KMS-11 (cell line): ENCODE results near the gene GIPR.

ENCODE experiments used
- H2AFZ ChIP-seq: fragments of 200-600 bp; sonication (generic); 2 replicates; pipeline ENCODE4 v1.6.1; 2016; ENCODE audit warnings: antibody characterized with exemption, mixed run types, low read depth
- H3K27ac ChIP-seq: fragments of 200-600 bp; sonication (generic); 2 replicates; pipeline ENCODE4 v1.6.1; 2016; ENCODE audit warnings: mild to moderate bottlenecking, mixed run types
- H3K27me3 ChIP-seq: fragments of 200-600 bp; sonication (generic); 2 replicates; pipeline ENCODE4 v1.6.1; 2017; ENCODE audit warnings: mild to moderate bottlenecking, low read depth, mixed run types, moderate library complexity; ENCODE audit not compliant: insufficient read depth
- H3K36me3 ChIP-seq: fragments of 200-600 bp; sonication (generic); 2 replicates; pipeline ENCODE4 v1.6.1; 2017; ENCODE audit warnings: mild to moderate bottlenecking, mixed run types; ENCODE audit not compliant: insufficient read depth
- H3K4me1 ChIP-seq: fragments of 200-600 bp; sonication (generic); 2 replicates; pipeline ENCODE4 v1.6.1; 2016; ENCODE audit warnings: mild to moderate bottlenecking, low read depth, mixed run types; ENCODE audit not compliant: poor library complexity, severe bottlenecking
- H3K4me2 ChIP-seq: fragments of 200-600 bp; sonication (generic); 2 replicates; pipeline ENCODE4 v1.7.0; 2016; ENCODE audit warnings: mild to moderate bottlenecking, mixed run types
- H3K4me3 ChIP-seq: fragments of 200-600 bp; sonication (generic); IDR thresholded peaks from 2 replicates; pipeline ENCODE4 v1.6.1; 2017; ENCODE audit warnings: low read depth, low read length, mixed read lengths; ENCODE audit not compliant: insufficient read depth
- H3K79me2 ChIP-seq: fragments of 200-600 bp; sonication (generic); 2 replicates; pipeline ENCODE4 v1.6.1; 2016; ENCODE audit warnings: low read depth, mixed run types; ENCODE audit not compliant: insufficient read depth
- H3K9ac ChIP-seq: fragments of 200-600 bp; sonication (generic); 2 replicates; pipeline ENCODE4 v1.6.1; 2016; ENCODE audit warnings: mild to moderate bottlenecking, mixed run types
- H4K20me1 ChIP-seq: fragments of 200-600 bp; sonication (generic); 2 replicates; pipeline ENCODE4 v1.6.1; 2016; ENCODE audit warnings: mild to moderate bottlenecking, mixed run types; ENCODE audit not compliant: insufficient read depth
- TF ChIP-seq, protein P1 (sequence below): fragments of 200-600 bp; sonication (generic); conservative IDR thresholded peaks from 2 replicates; pipeline ENCODE4 v1.6.1; 2017; ENCODE audit warnings: low read depth, mild to moderate bottlenecking, antibody characterized with exemption, low read length, moderate library complexity, mixed read lengths

GIPR gene

DNA sequence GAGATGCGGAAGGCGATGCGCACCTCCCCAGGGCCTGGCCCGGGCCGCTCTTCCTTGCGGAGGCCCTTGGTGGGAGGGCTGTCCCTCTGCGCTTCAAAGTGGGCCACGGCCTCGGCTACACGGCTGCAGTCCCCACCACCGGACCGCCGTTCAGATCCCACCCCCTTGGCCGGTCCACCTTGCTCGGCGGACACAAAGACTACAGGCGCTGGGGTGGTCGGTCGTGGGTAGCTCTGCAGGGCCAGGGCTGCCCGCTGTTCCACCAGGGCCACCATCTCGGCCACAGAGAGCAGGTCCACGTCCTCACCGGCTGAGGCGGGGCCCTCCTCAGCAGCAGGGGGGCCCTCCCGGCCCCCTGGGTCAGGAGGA lies 44.7 kb downstream of the GIPR start:
- H3K4me1 ChIP-seq: peaks cover 32% of the 10 kb centered on the region
- H3K4me3 ChIP-seq: no peak overlapping the region
- H4K20me1 ChIP-seq: no peaks in the 10 kb centered on the region
- H3K79me2 ChIP-seq: peaks cover 25% of the 10 kb centered on the region; the same call in 1 of the 2 replicates
- no peak overlapping the region for H3K27ac ChIP-seq
- no peak overlapping the region for H2AFZ ChIP-seq
- TF ChIP-seq, protein P1, sequence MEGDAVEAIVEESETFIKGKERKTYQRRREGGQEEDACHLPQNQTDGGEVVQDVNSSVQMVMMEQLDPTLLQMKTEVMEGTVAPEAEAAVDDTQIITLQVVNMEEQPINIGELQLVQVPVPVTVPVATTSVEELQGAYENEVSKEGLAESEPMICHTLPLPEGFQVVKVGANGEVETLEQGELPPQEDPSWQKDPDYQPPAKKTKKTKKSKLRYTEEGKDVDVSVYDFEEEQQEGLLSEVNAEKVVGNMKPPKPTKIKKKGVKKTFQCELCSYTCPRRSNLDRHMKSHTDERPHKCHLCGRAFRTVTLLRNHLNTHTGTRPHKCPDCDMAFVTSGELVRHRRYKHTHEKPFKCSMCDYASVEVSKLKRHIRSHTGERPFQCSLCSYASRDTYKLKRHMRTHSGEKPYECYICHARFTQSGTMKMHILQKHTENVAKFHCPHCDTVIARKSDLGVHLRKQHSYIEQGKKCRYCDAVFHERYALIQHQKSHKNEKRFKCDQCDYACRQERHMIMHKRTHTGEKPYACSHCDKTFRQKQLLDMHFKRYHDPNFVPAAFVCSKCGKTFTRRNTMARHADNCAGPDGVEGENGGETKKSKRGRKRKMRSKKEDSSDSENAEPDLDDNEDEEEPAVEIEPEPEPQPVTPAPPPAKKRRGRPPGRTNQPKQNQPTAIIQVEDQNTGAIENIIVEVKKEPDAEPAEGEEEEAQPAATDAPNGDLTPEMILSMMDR: no peak
- no peak overlapping the region for H3K4me2 ChIP-seq
- H3K9ac ChIP-seq: no peak overlapping the region
- no peaks in the 10 kb centered on the region for H3K27me3 ChIP-seq
- no peaks in the 10 kb centered on the region for H3K36me3 ChIP-seq

DNA sequence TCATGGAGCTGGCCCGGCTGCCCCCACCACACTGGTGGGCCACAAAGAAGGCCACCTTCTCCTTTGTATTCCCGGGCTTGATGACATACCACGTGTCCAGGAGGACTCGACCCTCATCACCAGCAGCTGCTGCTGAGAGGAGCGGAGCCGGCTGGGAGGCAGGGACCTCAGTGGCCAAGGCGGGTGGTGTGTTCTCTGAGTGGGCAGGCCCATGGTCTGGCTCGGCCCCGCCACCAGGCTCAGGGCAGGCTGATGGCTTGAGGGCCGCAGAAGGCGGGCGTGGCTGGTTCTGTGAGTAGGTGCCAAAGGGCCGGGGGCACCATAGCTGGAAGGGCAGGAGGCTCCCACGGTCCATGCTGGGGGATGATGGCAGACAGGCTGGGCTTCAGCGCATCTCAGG lies 45.1 kb downstream of the GIPR start:
- Histone ChIP-seq H3K36me3 (no peaks in the 10 kb centered on the region), H3K27me3 (no peaks in the 10 kb centered on the region), H4K20me1 (no peaks in the 10 kb centered on the region), H2AFZ (no peak overlapping the region), H3K79me2 (peaks cover 26% of the 10 kb centered on the region; the same call in 1 of the 2 replicates), H3K4me2 (no peak overlapping the region), H3K9ac (no peak overlapping the region), H3K4me3 (no peak overlapping the region), H3K27ac (no peak overlapping the region), H3K4me1 (peaks cover 31% of the 10 kb centered on the region)
- TF ChIP-seq, protein P1: no peak

DNA sequence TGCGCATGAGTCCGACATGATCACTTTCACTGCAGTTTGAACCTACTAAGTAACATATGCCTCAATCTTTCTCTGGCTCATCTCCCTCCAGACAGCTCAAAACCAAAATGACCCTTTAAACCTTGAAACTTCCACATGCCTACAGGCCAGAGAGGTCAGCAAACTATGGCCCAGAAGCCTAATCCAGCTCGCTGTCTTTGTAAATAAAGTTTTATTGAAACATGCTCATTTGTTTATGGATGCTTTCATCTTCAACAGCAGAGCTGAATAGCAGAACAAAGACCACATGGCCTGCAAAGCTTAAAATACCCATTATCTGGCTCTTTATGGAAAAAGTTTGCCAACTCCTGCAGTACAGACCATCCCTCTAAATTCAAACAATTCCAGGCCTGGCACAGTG lies 47.1 kb downstream of the GIPR start:
- Histone ChIP-seq H2AFZ (no peak overlapping the region), H3K4me3 (no peak overlapping the region), H4K20me1 (no peaks in the 10 kb centered on the region), H3K4me2 (no peak overlapping the region; the same call in 1 of the 2 replicates), H3K9ac (no peak overlapping the region), H3K79me2 (peaks cover 33% of the 10 kb centered on the region; the same call in 1 of the 2 replicates), H3K4me1 (peaks cover 29% of the 10 kb centered on the region), H3K36me3 (no peaks in the 10 kb centered on the region), H3K27ac (no peak overlapping the region), H3K27me3 (no peaks in the 10 kb centered on the region)
- TF ChIP-seq, protein P1: no peak

DNA sequence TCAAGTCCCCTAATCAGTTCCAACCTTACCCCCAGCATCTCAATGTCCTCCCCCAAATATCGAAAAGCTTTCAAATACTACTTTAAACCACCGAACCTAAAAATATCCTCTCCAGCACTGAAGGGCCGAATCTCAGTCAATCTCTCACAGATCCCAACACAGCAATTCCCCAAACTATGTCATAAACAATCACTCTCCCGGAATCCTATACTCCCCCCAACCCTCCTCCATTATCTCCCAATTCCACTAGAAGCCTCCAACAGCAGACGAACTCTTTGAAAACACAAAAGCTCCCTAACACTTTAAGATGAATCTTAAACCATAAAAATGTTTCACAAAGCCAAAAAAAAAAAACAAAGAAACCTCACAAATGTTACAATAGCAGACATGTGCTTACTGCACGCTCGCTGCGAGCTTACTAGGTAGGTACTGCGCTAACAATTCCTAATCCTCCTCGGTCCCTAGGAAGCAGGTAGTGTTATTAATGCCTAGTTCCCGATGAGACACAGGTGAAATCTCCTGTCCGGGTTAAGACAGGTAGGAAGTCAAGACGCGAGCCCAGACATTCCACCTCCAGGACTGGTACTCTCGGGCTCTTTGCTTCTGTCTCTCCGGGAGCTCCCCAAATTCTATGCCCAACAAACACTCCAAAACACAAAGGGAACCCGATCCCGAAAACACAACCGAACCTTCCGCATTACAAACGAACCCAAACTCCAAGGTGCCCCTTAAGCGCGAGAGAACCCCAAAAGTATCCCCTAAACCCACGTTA lies 48.5 kb downstream of the GIPR start:
- H3K79me2 ChIP-seq: peaks cover 33% of the 10 kb centered on the region; the same call in 1 of the 2 replicates
- no peaks in the 10 kb centered on the region for H3K27me3 ChIP-seq
- H3K4me3 ChIP-seq: peak overlapping the region; percentile 76
- peak overlapping the region; percentile 67 for H3K9ac ChIP-seq
- TF ChIP-seq, protein P1: no peak
- peak overlapping the region; percentile 52 for H3K27ac ChIP-seq
- no peaks in the 10 kb centered on the region for H4K20me1 ChIP-seq
- H3K36me3 ChIP-seq: no peaks in the 10 kb centered on the region
- peak overlapping the region; percentile 15; the same call in 1 of the 2 replicates for H2AFZ ChIP-seq
- peaks cover 29% of the 10 kb centered on the region for H3K4me1 ChIP-seq
- H3K4me2 ChIP-seq: peak overlapping the region; percentile 83
